ENCODE measurements around the gene GCC2. TPM values are rescaled to one million over a fixed set of nuclear protein-coding genes. Genes with fewer than 3 reads are reported as not detected.

The GCC2 gene
- total RNA-seq, 2 experiments from 2014 or later, result 19.7 to 43.9 TPM

GRCh38 chr2:108414945-108415344 lies 34.1 kb upstream of the GCC2 start:
- Histone ChIP-seq H3K27ac (ENCODE audit: low read depth, low read length, poor library complexity, severe bottlenecking) (no peak overlapping the region), H3K4me3 (ENCODE audit: low read depth, low read length, poor library complexity, severe bottlenecking) (no peak overlapping the region), H3K79me2 (ENCODE audit: insufficient read depth, low read depth, low read length) (no peaks in the 10 kb centered on the region), H4K20me1 (ENCODE audit: insufficient read depth, low read length) (no peaks in the 10 kb centered on the region), H3K4me1 (ENCODE audit: insufficient read depth, low read length, poor library complexity, severe bottlenecking) (no peaks in the 10 kb centered on the region), H3K9me3 (ENCODE audit: low read length) (no peaks in the 10 kb centered on the region), H3K9me2 (ENCODE audit: insufficient read depth, low read length) (no peaks in the 10 kb centered on the region), H2AFZ (ENCODE audit: low read length) (no peak overlapping the region), H3K4me2 (ENCODE audit: low read length) (no peak overlapping the region), H3K36me3 (ENCODE audit: insufficient read depth, low read length) (no peaks in the 10 kb centered on the region)
- no TSS peak for BruUV-seq (replicated peaks)
- DNase-seq (ENCODE audit: low spot score), result no peak
- intact Hi-C loops (cut with micrococcal nuclease; ENCODE audit: unreplicated experiment), result no loop called here
- POLR2A ChIA-PET, result no interaction called here
- CTCF ChIA-PET (ENCODE audit: unreplicated experiment), result no interaction called here
- no peak for TF ChIP-seq EZH2phosphoT487 (IDR thresholded peaks at IDR 0.05; ENCODE audit: borderline replicate concordance, low read depth, low read length)
- TF ChIP-seq, protein P1, sequence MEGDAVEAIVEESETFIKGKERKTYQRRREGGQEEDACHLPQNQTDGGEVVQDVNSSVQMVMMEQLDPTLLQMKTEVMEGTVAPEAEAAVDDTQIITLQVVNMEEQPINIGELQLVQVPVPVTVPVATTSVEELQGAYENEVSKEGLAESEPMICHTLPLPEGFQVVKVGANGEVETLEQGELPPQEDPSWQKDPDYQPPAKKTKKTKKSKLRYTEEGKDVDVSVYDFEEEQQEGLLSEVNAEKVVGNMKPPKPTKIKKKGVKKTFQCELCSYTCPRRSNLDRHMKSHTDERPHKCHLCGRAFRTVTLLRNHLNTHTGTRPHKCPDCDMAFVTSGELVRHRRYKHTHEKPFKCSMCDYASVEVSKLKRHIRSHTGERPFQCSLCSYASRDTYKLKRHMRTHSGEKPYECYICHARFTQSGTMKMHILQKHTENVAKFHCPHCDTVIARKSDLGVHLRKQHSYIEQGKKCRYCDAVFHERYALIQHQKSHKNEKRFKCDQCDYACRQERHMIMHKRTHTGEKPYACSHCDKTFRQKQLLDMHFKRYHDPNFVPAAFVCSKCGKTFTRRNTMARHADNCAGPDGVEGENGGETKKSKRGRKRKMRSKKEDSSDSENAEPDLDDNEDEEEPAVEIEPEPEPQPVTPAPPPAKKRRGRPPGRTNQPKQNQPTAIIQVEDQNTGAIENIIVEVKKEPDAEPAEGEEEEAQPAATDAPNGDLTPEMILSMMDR (conservative IDR thresholded peaks at IDR 0.05; ENCODE audit: low read length), result no peak

GRCh38 chr2:108417254-108417653 lies 31.8 kb upstream of the GCC2 start:
- CTCF ChIA-PET (ENCODE audit: unreplicated experiment), result no interaction called here
- no peak for TF ChIP-seq EZH2phosphoT487 (IDR thresholded peaks at IDR 0.05; ENCODE audit: borderline replicate concordance, low read depth, low read length)
- TF ChIP-seq, protein P1 (conservative IDR thresholded peaks at IDR 0.05; ENCODE audit: low read length), result peak; percentile 33; the same call in 1 of the 2 replicates
- BruUV-seq (replicated peaks), result no TSS peak
- Histone ChIP-seq H4K20me1 (ENCODE audit: insufficient read depth, low read length) (no peaks in the 10 kb centered on the region), H3K27ac (ENCODE audit: low read depth, low read length, poor library complexity, severe bottlenecking) (no peak overlapping the region), H3K4me3 (ENCODE audit: low read depth, low read length, poor library complexity, severe bottlenecking) (no peak overlapping the region), H2AFZ (ENCODE audit: low read length) (no peak overlapping the region), H3K79me2 (ENCODE audit: insufficient read depth, low read depth, low read length) (no peaks in the 10 kb centered on the region), H3K9me2 (ENCODE audit: insufficient read depth, low read length) (no peaks in the 10 kb centered on the region), H3K36me3 (ENCODE audit: insufficient read depth, low read length) (no peaks in the 10 kb centered on the region), H3K4me2 (ENCODE audit: low read length) (no peak overlapping the region), H3K4me1 (ENCODE audit: insufficient read depth, low read length, poor library complexity, severe bottlenecking) (no peaks in the 10 kb centered on the region), H3K9me3 (ENCODE audit: low read length) (no peaks in the 10 kb centered on the region)
- POLR2A ChIA-PET, result interaction anchor here (0.5 kb wide), 1 partner anchor 363 kb away, joined by 4 read pairs; no protein-coding TSS in a partner anchor
- DNase-seq (ENCODE audit: low spot score), result peak; percentile 17
- intact Hi-C loops (cut with micrococcal nuclease; ENCODE audit: unreplicated experiment), result no loop called here

DNA sequence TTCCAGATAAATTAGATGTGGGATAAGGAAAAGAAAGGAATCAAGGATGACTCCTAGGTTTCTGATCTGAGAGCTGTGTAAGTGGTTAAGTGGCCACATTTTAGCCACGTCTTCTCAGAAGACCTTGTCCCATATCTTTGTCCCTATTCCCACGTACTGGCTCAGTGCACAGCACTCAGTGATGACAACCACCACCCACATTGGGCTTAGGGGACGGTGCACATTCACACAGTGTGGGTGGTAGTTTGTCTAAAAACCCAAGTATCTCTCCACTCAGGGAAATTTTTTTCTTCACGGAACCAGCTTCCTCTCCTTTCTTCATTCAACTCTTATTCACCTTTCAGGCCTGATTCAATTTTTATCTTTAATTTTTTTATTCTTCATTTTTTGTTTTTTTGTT lies 30.6 kb upstream of the GCC2 start:
- no TSS peak for BruUV-seq (replicated peaks)
- DNase-seq (ENCODE audit: low spot score), result no peak
- Histone ChIP-seq H3K9me2 (ENCODE audit: insufficient read depth, low read length) (no peaks in the 10 kb centered on the region), H3K4me1 (ENCODE audit: insufficient read depth, low read length, poor library complexity, severe bottlenecking) (no peaks in the 10 kb centered on the region), H2AFZ (ENCODE audit: low read length) (no peak overlapping the region), H4K20me1 (ENCODE audit: insufficient read depth, low read length) (no peaks in the 10 kb centered on the region), H3K36me3 (ENCODE audit: insufficient read depth, low read length) (no peaks in the 10 kb centered on the region), H3K4me3 (ENCODE audit: low read depth, low read length, poor library complexity, severe bottlenecking) (no peak overlapping the region), H3K4me2 (ENCODE audit: low read length) (no peak overlapping the region), H3K9me3 (ENCODE audit: low read length) (no peaks in the 10 kb centered on the region), H3K27ac (ENCODE audit: low read depth, low read length, poor library complexity, severe bottlenecking) (no peak overlapping the region), H3K79me2 (ENCODE audit: insufficient read depth, low read depth, low read length) (no peaks in the 10 kb centered on the region)
- ChIA-PET POLR2A (no interaction called here), CTCF (ENCODE audit: unreplicated experiment) (no interaction called here)
- intact Hi-C loops (cut with micrococcal nuclease; ENCODE audit: unreplicated experiment), result no loop called here
- TF ChIP-seq, protein P1 (conservative IDR thresholded peaks at IDR 0.05; ENCODE audit: low read length), result no peak
- TF ChIP-seq EZH2phosphoT487 (IDR thresholded peaks at IDR 0.05; ENCODE audit: borderline replicate concordance, low read depth, low read length), result no peak
